NCI-H1105 (cell line): ENCODE results near the gene TLR4.

Source experiments
- DNase-seq: peaks from one replicate; lab custom pipeline; 2025; lab: John Stamatoyannopoulos, UW

The TLR4 gene

DNA sequence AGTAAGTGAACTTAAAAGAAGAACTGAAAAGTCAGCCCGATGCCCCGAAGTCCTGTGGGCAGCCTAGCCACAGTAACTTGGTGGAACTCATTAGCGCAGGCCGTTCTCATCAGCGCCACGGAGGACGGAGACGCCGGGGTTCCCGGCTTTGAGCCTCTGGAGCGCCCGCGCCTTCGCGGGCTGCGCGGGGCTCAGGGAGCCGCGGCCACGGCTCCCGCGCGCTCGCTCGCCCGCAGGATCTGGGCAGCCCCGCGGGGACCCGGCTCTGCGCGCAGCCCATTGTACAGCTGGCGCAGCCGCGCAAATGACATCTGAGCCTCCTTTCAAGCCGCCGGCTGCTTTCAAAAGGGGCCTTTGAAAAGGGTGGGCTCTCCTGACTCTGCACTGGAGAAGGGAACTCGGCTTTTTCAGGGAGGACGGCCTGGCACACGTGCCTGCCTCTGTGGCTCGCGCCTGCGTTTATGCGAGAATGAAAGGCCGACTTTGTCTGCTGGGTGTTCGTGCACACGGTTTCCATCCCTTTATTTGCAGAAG is 40.7 kb downstream of the TLR4 start:
- peak; percentile 13 for DNase-seq

DNA sequence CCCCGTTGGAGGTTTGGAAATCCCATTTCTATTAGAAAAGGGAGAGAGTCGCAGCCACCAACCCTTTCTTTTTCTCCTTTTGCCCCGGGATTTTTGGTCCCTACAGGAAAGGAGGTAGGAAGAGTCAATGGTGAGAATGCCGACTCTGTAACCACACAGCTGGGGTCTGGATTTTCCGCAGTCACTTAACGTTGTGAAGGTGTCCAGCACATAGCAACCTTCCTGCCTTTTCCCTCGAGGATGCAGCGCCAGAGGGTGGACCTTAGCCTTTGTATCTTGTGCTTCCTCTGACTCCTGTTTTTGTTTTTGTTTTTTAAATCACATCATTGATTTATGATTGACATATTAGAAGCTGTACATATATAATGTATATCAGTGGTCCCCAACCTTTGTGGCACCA is 41.4 kb downstream of the TLR4 start:
- DNase-seq, result no peak

DNA sequence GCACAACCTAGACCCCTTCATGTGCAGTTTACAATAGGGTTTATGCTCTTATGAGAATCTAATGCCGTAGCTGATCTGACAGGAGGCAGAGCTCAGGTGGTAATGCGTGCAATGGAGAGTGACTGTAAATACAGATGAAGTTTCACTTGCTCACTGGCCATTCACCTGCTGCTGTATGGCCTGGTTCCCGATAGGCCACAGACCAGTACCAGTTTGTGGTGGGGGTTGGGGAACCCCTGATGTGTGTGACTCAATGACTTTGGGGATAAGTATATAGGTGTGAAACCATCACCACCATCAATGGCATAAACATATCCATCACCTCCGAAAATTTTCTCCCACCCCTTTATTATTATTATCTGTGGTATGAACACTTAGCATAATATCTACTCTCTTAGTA is 42.1 kb downstream of the TLR4 start:
- no peak for DNase-seq

DNA sequence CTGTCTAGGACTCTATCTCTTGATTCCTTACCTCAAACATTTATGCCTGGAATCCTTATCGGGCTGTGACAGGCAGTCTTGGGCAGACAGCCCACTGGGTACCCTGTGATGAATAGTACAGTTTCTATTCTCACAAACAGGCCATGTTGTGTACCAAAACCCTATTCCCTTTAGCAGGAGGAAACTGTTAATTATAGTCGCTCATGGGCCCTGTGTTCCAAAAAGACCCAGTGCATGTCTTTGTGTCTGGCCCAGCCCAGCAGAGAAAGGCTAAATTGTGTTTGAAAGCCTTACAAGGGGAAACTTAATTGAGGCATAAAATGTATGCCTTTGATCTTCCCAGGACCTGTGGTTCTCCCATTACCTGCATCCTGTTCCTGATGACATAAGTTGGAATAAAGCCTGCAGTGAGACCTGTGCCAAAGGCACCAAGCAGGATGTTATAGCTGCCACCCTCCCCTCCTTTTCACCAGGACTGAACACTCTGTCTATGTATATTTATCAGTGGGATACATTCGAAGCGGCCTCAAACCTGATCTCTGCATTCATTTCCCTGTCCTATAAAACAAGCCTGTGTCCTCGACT is 43.3 kb downstream of the TLR4 start:
- no peak for DNase-seq

DNA sequence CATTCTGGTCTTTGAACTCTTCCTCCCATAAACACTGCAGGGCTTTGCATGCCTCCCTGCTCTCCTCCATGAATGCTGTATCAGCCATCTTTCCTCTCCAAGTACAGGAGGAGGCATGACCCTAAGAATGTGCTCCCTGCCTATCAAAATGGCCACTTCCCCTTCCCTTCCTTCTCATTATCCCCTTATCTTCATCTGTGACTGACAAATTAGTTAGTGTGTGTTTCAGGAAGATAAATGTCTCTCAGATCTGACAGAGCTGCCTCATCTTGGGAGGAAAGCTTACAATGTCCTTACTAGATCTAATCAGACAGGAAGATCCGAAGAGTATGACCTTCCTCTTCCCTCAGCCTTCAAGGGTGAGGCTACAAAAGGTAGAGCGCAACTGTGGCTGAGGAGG is 46.2 kb downstream of the TLR4 start:
- DNase-seq, result no peak

DNA sequence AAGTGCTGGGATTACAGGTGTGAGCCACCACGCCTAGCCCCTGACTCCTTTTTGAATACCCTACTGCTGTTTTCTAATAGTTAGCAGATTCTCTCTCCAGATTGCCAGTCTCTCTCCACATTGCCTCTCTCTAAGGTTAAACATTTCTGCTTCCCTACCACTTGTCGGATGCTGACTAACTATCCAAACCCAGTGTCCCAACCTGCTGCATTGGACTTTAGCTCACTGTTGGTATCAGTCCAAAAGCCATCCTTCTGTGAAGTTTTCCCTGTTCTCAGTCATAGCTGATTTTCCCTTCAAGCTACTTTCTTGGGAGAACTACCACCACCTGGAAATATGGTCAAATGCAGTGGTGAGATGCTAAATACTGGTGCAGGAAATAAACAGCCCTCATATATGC is 48.7 kb downstream of the TLR4 start:
- DNase-seq, result no peak

DNA sequence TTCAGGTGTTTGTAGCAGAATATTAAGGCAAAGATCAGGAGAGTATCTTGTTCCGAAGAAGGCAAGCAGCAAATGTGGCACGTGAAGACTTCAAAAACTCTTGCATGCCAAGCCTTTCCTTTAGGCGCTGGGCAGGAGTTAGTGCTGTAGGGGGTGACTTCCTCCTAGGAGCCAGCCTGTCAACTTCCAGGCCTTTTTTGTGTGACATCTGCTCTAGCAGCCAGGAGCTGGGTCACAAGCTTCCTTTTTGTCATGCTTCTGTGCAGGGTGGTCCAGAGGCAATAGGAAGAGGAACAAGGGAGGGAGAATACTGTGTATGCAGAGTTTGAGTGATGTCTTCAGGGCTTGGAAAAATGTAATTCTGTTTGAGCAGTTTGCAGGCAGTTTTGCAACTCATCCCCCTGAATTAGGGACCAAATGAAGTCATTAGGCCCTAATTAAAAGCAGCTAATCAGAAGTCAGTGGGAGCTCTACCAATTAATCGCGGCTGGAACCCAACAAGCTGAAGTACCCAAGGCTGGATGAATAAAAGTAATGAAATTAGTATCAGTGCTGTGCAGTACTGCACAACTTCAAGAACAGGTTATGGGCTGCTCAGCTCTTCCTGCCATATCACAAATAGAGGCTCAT is 53.5 kb downstream of the TLR4 start:
- no peak for DNase-seq

DNA sequence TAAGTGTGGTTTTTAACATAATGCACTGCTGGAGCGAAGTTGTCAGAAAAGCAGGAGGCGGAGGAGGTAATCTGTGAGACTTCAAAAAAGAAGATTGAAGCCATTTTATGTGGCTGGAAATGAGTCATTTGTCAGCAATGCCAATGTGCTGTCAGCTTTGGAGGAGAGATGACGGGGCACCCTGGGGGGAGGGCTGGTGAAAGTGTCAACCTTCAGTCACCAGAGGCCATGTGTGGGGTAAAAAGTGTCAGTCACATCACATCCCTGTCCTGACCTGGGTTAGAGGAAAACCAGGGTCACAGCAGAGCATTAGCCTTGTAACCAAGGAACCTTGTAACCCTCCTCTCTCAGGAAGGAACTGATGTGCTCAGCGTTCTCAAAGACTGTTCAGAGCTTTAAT is 59.1 kb downstream of the TLR4 start:
- no peak for DNase-seq

DNA sequence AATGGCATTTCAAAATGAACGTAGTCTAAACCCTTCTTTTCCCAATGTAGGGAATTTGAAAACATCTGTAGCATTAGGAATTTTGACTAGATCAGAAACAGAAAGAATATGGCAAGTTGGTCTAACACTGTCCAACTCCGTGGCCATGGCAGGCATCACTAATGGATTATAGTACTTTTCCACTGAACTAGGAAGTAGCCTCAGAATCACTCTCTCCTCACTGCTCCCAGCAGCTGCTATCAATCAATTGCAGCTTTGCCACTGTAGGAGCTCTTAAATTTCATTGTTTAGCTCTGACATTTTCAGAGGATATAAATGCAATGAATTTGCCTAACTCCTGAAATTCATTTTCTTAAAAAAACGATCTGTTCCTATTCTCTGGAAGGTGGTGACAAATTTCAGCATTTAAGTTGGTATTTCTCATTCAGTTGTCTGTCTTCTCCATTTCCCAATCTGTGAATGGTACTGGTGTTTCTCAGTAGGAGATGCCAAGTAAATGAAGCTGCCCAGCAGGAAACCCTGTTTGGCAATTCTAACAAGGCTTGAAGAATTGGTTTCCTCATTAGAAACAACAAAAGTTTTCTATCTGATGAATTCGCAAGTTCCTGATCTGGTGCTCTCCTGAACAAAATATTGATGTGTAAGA is 64.7 kb downstream of the TLR4 start:
- DNase-seq, result no peak

DNA sequence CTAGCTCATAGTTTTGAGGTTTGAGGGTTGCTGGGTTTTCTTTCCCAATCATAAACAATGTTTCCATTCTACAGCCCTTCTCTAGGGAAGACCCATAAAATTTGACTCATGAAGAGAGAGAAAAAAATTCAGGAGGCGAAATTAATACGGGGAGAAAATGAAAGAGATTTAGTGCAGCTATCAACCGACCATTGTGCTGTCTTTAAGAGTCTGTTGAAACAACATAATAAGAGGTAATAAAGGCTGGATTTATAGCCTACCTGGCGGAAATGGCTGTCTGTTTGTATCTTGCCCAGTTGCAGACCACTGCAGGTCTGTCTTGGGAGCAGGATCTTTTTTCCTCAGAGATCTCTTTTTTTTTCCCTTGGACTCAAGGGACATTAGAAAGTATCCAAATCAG is 66.9 kb downstream of the TLR4 start:
- peak; percentile 43 for DNase-seq

DNA sequence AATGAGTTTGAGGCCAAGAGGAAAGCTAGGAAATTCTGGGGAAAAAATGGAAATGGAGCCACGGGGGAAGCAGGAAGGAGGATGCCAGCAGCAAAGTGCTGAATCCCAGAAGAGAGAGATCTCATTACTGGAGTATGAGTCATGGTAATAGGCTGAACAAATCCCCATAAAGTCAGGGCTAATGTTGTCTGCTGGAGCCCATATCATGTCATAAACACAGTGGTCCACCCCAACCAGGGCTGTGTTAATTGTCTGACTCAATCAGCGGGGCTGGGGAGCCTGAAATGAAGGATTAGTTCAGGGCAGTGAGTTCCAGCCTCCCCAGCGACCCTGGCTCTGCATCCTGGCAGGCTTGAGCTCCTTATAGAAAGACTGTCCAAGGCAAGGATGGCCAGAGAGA is 68.8 kb downstream of the TLR4 start:
- no peak for DNase-seq
